ENCODE measurements around the gene EHF.

- TF ChIP-seq, protein P1, sequence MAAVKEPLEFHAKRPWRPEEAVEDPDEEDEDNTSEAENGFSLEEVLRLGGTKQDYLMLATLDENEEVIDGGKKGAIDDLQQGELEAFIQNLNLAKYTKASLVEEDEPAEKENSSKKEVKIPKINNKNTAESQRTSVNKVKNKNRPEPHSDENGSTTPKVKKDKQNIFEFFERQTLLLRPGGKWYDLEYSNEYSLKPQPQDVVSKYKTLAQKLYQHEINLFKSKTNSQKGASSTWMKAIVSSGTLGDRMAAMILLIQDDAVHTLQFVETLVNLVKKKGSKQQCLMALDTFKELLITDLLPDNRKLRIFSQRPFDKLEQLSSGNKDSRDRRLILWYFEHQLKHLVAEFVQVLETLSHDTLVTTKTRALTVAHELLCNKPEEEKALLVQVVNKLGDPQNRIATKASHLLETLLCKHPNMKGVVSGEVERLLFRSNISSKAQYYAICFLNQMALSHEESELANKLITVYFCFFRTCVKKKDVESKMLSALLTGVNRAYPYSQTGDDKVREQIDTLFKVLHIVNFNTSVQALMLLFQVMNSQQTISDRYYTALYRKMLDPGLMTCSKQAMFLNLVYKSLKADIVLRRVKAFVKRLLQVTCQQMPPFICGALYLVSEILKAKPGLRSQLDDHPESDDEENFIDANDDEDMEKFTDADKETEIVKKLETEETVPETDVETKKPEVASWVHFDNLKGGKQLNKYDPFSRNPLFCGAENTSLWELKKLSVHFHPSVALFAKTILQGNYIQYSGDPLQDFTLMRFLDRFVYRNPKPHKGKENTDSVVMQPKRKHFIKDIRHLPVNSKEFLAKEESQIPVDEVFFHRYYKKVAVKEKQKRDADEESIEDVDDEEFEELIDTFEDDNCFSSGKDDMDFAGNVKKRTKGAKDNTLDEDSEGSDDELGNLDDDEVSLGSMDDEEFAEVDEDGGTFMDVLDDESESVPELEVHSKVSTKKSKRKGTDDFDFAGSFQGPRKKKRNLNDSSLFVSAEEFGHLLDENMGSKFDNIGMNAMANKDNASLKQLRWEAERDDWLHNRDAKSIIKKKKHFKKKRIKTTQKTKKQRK (IDR thresholded peaks at IDR 0.05; ENCODE audit: low read length), result no peak
- TF ChIP-seq TAF1 (CRISPR knock-in tag; IDR thresholded peaks at IDR 0.05) (no peak), ZNF282 (IDR thresholded peaks at IDR 0.05; ENCODE audit: partially characterized antibody) (no peak), ZNF441 (CRISPR knock-in tag; IDR thresholded peaks at IDR 0.05; ENCODE audit: borderline replicate concordance) (no peak), EZH2 (conservative IDR thresholded peaks at IDR 0.05; ENCODE audit: low read depth, low read length) (no peak), ZNF136 (CRISPR knock-in tag; IDR thresholded peaks at IDR 0.05; ENCODE audit: low read depth) (no peak), RFX5 (IDR thresholded peaks at IDR 0.05; ENCODE audit: low read depth, low read length) (no peak), NFE2L2 (IDR thresholded peaks at IDR 0.05; ENCODE audit: low read length) (no peak), CBX1 (IDR thresholded peaks at IDR 0.05; ENCODE audit: low read depth) (no peak), SIN3B (IDR thresholded peaks at IDR 0.05; ENCODE audit: low read length) (no peak)
- TF ChIP-seq, protein P2, sequence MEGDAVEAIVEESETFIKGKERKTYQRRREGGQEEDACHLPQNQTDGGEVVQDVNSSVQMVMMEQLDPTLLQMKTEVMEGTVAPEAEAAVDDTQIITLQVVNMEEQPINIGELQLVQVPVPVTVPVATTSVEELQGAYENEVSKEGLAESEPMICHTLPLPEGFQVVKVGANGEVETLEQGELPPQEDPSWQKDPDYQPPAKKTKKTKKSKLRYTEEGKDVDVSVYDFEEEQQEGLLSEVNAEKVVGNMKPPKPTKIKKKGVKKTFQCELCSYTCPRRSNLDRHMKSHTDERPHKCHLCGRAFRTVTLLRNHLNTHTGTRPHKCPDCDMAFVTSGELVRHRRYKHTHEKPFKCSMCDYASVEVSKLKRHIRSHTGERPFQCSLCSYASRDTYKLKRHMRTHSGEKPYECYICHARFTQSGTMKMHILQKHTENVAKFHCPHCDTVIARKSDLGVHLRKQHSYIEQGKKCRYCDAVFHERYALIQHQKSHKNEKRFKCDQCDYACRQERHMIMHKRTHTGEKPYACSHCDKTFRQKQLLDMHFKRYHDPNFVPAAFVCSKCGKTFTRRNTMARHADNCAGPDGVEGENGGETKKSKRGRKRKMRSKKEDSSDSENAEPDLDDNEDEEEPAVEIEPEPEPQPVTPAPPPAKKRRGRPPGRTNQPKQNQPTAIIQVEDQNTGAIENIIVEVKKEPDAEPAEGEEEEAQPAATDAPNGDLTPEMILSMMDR (CRISPR knock-in tag; IDR thresholded peaks at IDR 0.05), result no peak
- TF ChIP-seq, protein P3, sequence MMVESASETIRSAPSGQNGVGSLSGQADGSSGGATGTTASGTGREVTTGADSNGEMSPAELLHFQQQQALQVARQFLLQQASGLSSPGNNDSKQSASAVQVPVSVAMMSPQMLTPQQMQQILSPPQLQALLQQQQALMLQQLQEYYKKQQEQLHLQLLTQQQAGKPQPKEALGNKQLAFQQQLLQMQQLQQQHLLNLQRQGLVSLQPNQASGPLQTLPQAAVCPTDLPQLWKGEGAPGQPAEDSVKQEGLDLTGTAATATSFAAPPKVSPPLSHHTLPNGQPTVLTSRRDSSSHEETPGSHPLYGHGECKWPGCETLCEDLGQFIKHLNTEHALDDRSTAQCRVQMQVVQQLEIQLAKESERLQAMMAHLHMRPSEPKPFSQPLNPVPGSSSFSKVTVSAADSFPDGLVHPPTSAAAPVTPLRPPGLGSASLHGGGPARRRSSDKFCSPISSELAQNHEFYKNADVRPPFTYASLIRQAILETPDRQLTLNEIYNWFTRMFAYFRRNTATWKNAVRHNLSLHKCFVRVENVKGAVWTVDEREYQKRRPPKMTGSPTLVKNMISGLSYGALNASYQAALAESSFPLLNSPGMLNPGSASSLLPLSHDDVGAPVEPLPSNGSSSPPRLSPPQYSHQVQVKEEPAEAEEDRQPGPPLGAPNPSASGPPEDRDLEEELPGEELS (CRISPR knock-in tag; IDR thresholded peaks at IDR 0.05), result no peak
- TF ChIP-seq, protein P4, sequence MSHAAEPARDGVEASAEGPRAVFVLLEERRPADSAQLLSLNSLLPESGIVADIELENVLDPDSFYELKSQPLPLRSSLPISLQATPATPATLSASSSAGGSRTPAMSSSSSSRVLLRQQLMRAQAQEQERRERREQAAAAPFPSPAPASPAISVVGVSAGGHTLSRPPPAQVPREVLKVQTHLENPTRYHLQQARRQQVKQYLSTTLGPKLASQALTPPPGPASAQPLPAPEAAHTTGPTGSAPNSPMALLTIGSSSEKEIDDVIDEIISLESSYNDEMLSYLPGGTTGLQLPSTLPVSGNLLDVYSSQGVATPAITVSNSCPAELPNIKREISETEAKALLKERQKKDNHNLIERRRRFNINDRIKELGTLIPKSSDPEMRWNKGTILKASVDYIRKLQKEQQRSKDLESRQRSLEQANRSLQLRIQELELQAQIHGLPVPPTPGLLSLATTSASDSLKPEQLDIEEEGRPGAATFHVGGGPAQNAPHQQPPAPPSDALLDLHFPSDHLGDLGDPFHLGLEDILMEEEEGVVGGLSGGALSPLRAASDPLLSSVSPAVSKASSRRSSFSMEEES (CRISPR knock-in tag; IDR thresholded peaks at IDR 0.05), result no peak
These were observed 2.6 kb downstream of the EHF start for GRCh38 chr11:34623463-34623862.

Measured in HepG2 (cell line).